Glutamatergic neuron (in vitro differentiated cells): ENCODE measurements around the gene ANKRD13A. TPM values are rescaled to one million over a fixed set of nuclear protein-coding genes. Genes with fewer than 3 reads are reported as not detected.

Experiments used
- DNase-seq: peaks from one replicate; pipeline ENCODE4 v3.0.0; 2022
- H3K27ac Mint-ChIP-seq: one replicate; pipeline ENCODE4 v1.8.0; 2020; ENCODE audit warnings: mild to moderate bottlenecking, mixed read lengths, inconsistent platforms; ENCODE audit not compliant: unreplicated experiment
- H3K27me3 Mint-ChIP-seq: one replicate; pipeline ENCODE4 v1.8.0; 2020; ENCODE audit warnings: mild to moderate bottlenecking, moderate library complexity, mixed read lengths, inconsistent platforms; ENCODE audit not compliant: unreplicated experiment
- H3K36me3 Mint-ChIP-seq: one replicate; pipeline ENCODE4 v1.8.0; 2020; ENCODE audit warnings: mild to moderate bottlenecking, mixed read lengths, inconsistent platforms; ENCODE audit not compliant: unreplicated experiment
- H3K4me1 Mint-ChIP-seq: one replicate; pipeline ENCODE4 v1.8.0; 2020; ENCODE audit warnings: mild to moderate bottlenecking, low read depth, mixed read lengths, inconsistent platforms; ENCODE audit not compliant: unreplicated experiment
- H3K4me3 Mint-ChIP-seq: one replicate; pipeline ENCODE4 v1.8.0; 2020; ENCODE audit warnings: mild to moderate bottlenecking, mixed read lengths, inconsistent platforms; ENCODE audit not compliant: unreplicated experiment
- H3K9me3 Mint-ChIP-seq: one replicate; pipeline ENCODE4 v1.8.0; 2020; ENCODE audit warnings: mild to moderate bottlenecking, moderate library complexity, mixed read lengths, inconsistent platforms; ENCODE audit not compliant: unreplicated experiment
- CTCF ChIP-seq: fragments of 200-600 bp; sonication (generic); IDR thresholded peaks from one replicate; pipeline ENCODE4 v1.5.0; 2021; ENCODE audit not compliant: partially characterized antibody, unreplicated experiment
- total RNA-seq: library from RNA; stranded (reverse); fragmentation: NEBNext Ultra II Directional; extraction: Animal tissue kit (Norgen Biotek cat#: 25700); gene quantifications from one replicate; pipeline ENCODE4 v1.2.1, GENCODE V29; 2021; ENCODE audit not compliant: unreplicated experiment

ANKRD13A gene
- total RNA-seq, 1 donor from 2014 or later, result 139 TPM

DNA sequence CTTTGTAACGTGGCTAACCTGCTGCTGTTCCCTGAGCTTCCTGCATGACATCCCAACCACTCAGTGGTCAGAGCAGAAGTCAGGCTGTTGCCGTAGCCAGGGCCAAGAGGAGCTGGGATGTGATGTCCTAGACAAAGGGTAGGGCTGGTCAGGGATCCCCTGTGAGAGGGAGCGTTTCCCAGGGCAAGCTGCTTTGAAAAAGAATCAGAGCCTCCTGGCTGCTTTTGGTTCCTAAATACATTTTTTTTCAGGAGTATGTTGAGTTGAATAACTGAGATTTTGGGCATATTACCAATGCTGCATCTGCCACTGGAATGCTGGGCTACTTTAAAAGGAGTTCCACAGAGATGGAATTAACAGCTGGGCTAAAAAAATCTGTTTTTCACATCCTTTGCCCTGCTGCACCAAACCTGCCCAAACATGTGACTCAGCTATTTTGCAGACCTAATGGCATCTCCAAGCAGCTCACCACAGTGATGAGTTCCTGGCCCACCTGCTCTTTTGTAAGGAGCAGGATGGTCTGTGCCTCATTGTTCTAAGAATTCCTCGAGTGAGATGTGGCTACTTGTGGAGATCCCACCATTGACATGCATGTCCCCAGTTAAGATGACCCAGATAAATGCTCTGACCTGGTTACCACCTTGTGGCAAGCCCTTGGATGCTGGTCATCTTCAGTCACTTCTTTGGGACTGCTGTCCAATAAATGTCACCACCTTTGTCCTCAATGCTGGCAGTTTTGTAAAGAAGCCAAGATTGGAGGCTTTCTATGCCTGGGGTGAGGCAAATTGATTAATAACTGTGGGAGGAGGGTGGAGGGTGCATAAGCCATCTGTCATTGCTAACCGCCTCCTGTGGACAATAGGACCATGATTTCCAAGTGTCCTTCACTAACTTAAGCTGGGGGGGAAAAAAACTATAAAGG, 24.1 kb downstream of the ANKRD13A start:
- peak; percentile 54 for DNase-seq
- H3K27ac Mint-ChIP-seq, result peak overlapping the region; percentile 99
- H3K4me3 Mint-ChIP-seq, result peak overlapping the region; percentile 86
- H3K27me3 Mint-ChIP-seq, result peaks cover 14% of the 10 kb centered on the region
- TF ChIP-seq CTCF, result no peak
- H3K9me3 Mint-ChIP-seq, result peaks cover 13% of the 10 kb centered on the region
- peaks cover 12% of the 10 kb centered on the region for H3K36me3 Mint-ChIP-seq
- peaks cover 50% of the 10 kb centered on the region for H3K4me1 Mint-ChIP-seq

DNA sequence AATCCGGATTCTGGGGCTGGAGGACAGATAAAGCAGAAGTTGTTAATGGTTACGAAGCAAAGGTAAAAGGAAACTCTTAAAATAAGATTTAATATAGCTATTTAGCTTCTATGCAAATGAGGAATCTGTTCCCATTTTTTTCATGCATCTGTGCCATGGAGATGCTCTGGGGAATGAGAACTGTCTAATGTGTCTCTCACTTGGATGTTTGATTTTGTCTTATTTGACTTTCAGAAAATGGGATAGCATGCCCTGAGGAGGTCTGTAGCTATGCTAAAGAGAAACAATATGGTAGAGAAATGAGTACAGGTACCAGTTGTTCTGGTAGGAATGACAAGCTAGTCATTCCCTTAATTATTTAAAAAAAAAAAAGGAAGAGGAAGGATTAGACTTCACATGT, 24.8 kb downstream of the ANKRD13A start:
- no peak for DNase-seq
- peaks cover 13% of the 10 kb centered on the region for H3K9me3 Mint-ChIP-seq
- peak overlapping the region; percentile 99 for H3K27ac Mint-ChIP-seq

DNA sequence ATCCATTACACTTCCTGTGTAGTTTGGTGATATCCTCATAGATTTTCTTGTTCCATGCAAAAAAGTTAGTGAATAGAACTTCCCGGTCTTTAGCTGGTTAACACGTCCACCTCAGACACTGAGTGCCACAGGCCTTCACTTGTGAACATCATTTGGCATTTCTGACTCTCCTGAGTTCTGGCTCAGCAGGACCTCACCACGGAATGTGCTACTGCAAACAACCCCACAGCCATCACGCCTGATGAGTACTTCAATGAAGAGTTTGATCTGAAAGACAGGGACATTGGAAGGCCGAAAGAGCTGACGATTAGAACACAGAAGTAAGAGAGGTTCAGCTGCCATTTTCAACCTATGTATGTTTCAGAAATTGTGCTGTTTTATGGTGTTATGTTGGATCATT, 29.1 kb downstream of the ANKRD13A start:
- no peak for TF ChIP-seq CTCF
- peaks cover 11% of the 10 kb centered on the region for H3K27me3 Mint-ChIP-seq
- H3K9me3 Mint-ChIP-seq, result peaks cover 12% of the 10 kb centered on the region
- no peak overlapping the region for H3K4me3 Mint-ChIP-seq
- peaks cover 16% of the 10 kb centered on the region for H3K4me1 Mint-ChIP-seq
- peaks cover 8% of the 10 kb centered on the region for H3K36me3 Mint-ChIP-seq
- no peak for DNase-seq
- peak overlapping the region; percentile 23 for H3K27ac Mint-ChIP-seq

More for the DNA sequence above, 24.8 kb downstream of the ANKRD13A start:
- H3K36me3 Mint-ChIP-seq, result peaks cover 12% of the 10 kb centered on the region
- H3K27me3 Mint-ChIP-seq, result peaks cover 14% of the 10 kb centered on the region
- H3K4me1 Mint-ChIP-seq, result peaks cover 45% of the 10 kb centered on the region
- TF ChIP-seq CTCF, result no peak
- peak overlapping the region; percentile 86 for H3K4me3 Mint-ChIP-seq

DNA sequence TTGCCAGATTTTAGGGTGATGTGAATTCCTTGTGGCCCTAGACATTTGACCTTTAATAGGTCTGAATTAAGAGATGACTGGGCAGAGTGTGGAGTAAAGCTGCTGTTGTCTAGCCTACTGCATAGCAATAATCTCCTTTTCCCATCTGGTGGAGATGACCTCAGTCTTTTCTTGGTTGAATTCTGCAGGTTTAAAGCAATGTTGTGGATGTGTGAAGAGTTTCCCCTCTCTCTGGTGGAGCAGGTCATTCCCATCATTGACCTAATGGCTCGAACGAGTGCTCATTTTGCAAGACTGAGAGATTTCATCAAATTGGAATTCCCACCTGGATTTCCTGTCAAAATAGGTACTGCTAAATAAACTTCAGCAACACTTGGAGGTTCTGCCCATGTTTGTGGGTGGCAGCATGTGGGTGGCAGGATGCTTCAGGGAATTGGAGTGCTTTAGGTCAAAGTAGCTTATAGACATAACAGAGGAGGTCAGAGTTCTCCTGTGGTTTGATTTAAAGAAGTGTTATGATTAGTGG, 30.1 kb downstream of the ANKRD13A start:
- Mint-ChIP-seq H3K27me3 (peaks cover under 1% of the 10 kb centered on the region), H3K4me1 (peaks cover 5% of the 10 kb centered on the region), H3K36me3 (peaks cover 8% of the 10 kb centered on the region), H3K27ac (no peak overlapping the region), H3K4me3 (no peak overlapping the region), H3K9me3 (peaks cover 7% of the 10 kb centered on the region)
- DNase-seq, result no peak
- TF ChIP-seq CTCF, result no peak

GRCh38 chr12:110033888-110034287, 34.7 kb downstream of the ANKRD13A start:
- Mint-ChIP-seq H3K27me3 (no peaks in the 10 kb centered on the region), H3K36me3 (peaks cover 4% of the 10 kb centered on the region), H3K4me3 (no peak overlapping the region), H3K27ac (no peak overlapping the region), H3K4me1 (peaks cover 7% of the 10 kb centered on the region), H3K9me3 (peaks cover 5% of the 10 kb centered on the region)
- TF ChIP-seq CTCF, result no peak
- DNase-seq, result no peak
